Measurements from ENCODE around the gene SIM2.

SIM2 gene

GRCh38 chr21:36708286-36709029, 9.5 kb downstream of the SIM2 start:
- DNase-seq (ENCODE audit: low read depth), result no peak
- H3K4me3 ChIP-seq (ENCODE audit: control insufficient read depth, low read depth, low read length), result no peak overlapping the region
- TF ChIP-seq CTCF (IDR thresholded peaks at IDR 0.05; ENCODE audit: control insufficient read depth, insufficient read depth, low read depth, low read length, missing control alignments), result no peak

- no peak for DNase-seq (ENCODE audit: low read depth)
- H3K4me3 ChIP-seq (ENCODE audit: control insufficient read depth, low read depth, low read length), result no peak overlapping the region
- TF ChIP-seq CTCF (IDR thresholded peaks at IDR 0.05; ENCODE audit: control insufficient read depth, insufficient read depth, low read depth, low read length, missing control alignments), result no peak
Measured at GRCh38 chr21:36709030-36709867, 10.3 kb downstream of the SIM2 start.

- DNase-seq (ENCODE audit: low read depth), result no peak
- no peak overlapping the region for H3K4me3 ChIP-seq (ENCODE audit: control insufficient read depth, low read depth, low read length)
Measured at GRCh38 chr21:36709868-36710728, 11.2 kb downstream of the SIM2 start.

GRCh38 chr21:36710729-36711048, 11.8 kb downstream of the SIM2 start:
- TF ChIP-seq CTCF (IDR thresholded peaks at IDR 0.05; ENCODE audit: control insufficient read depth, insufficient read depth, low read depth, low read length, missing control alignments), result no peak
- no peak for DNase-seq (ENCODE audit: low read depth)
- no peak overlapping the region for H3K4me3 ChIP-seq (ENCODE audit: control insufficient read depth, low read depth, low read length)

More at GRCh38 chr21:36709868-36710728, 11.2 kb downstream of the SIM2 start:
- TF ChIP-seq CTCF (IDR thresholded peaks at IDR 0.05; ENCODE audit: control insufficient read depth, insufficient read depth, low read depth, low read length, missing control alignments), result no peak

- no peak overlapping the region for H3K4me3 ChIP-seq (ENCODE audit: control insufficient read depth, low read depth, low read length)
Measured at GRCh38 chr21:36713746-36714145, 14.8 kb downstream of the SIM2 start.

More at GRCh38 chr21:36713746-36714145, 14.8 kb downstream of the SIM2 start:
- no peak for TF ChIP-seq CTCF (IDR thresholded peaks at IDR 0.05; ENCODE audit: control insufficient read depth, insufficient read depth, low read depth, low read length, missing control alignments)
- DNase-seq (ENCODE audit: low read depth), result no peak
